Prostate gland (tissue), 2 donors: ENCODE data around the gene CCL8.

ENCODE experiments used
- POLR2AphosphoS5 ChIP-seq: sonication (generic); formaldehyde crosslinking; IDR thresholded peaks from one replicate; pipeline ENCODE4 v1.6.1; 2017; ENCODE audit warnings: antibody characterized with exemption
- TF ChIP-seq, protein P1 (sequence below), 4 experiments: fragments of 200-600 bp in 2 of 4; fragments of 450-650 bp in 2 of 4; sonication (generic) in 2 of 4; IDR thresholded peaks; 1 replicate in 3 of 4; 2 replicates in 1 of 4; pipeline ENCODE4 v1.5.1; 2016 to 2019; ENCODE audit warnings: antibody characterized with exemption in 4 of 4, mild to moderate bottlenecking in 2 of 4, moderate library complexity in 2 of 4

DNA sequence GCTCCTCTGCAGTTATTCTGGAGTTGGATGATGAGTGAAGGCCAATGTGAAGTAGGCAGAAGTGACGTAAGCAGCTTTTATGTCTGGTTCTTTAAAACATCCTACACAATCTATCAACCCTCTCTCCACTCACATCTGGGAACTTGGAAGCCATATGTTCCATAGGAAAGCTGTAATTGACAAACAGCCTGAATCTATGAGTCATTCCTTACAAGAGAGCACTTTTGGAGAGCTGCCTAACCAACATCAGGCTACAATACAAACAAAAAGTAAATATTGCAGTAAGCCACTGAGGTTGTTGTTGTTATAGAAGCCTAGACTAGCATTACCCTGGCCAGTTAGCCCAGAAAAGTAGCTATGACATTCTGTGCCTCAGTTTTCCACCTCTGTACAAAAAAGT is 43.4 kb upstream of the CCL8 start:
- no peak for TF ChIP-seq POLR2AphosphoS5
- TF ChIP-seq, protein P1, sequence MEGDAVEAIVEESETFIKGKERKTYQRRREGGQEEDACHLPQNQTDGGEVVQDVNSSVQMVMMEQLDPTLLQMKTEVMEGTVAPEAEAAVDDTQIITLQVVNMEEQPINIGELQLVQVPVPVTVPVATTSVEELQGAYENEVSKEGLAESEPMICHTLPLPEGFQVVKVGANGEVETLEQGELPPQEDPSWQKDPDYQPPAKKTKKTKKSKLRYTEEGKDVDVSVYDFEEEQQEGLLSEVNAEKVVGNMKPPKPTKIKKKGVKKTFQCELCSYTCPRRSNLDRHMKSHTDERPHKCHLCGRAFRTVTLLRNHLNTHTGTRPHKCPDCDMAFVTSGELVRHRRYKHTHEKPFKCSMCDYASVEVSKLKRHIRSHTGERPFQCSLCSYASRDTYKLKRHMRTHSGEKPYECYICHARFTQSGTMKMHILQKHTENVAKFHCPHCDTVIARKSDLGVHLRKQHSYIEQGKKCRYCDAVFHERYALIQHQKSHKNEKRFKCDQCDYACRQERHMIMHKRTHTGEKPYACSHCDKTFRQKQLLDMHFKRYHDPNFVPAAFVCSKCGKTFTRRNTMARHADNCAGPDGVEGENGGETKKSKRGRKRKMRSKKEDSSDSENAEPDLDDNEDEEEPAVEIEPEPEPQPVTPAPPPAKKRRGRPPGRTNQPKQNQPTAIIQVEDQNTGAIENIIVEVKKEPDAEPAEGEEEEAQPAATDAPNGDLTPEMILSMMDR (IDR thresholded peaks at IDR 0.05) = no peak
